HG03575 (cell line): Measurements from ENCODE around the gene INF2.
"Not testable (repeated sequence)": the region's sequence is repeated elsewhere in the genome, so short reads cannot be mapped to it uniquely, and the experiment has no call there.

Experiments
- ATAC-seq: cut with Tn5 transposase; IDR thresholded peaks from one replicate; pipeline ENCODE4 v1.9.1; 2021; ENCODE audit not compliant: unreplicated experiment, insufficient number of reproducible peaks, low FRiP score; ENCODE audit errors: extremely low read depth

Gene INF2

GRCh38 chr14:104729176-104729834 lies 39.9 kb downstream of the INF2 start:
- ATAC-seq: not testable (repeated sequence)

GRCh38 chr14:104729835-104730181 lies 40.4 kb downstream of the INF2 start:
- no peak for ATAC-seq

- ATAC-seq: no peak
Observed at GRCh38 chr14:104730487-104730886, 41.1 kb downstream of the INF2 start.

GRCh38 chr14:104731320-104732294 lies 42.2 kb downstream of the INF2 start:
- no peak for ATAC-seq

GRCh38 chr14:104732355-104732804 lies 43.0 kb downstream of the INF2 start:
- ATAC-seq: no peak

- ATAC-seq: no peak
Observed at GRCh38 chr14:104732931-104733681, 43.7 kb downstream of the INF2 start.

GRCh38 chr14:104734051-104734587 lies 44.7 kb downstream of the INF2 start:
- ATAC-seq: no peak

GRCh38 chr14:104734601-104734990 lies 45.2 kb downstream of the INF2 start:
- no peak for ATAC-seq

- no peak for ATAC-seq
Observed at GRCh38 chr14:104734991-104735779, 45.8 kb downstream of the INF2 start.

- no peak for ATAC-seq
Observed at GRCh38 chr14:104735830-104736642, 46.6 kb downstream of the INF2 start.

- ATAC-seq: no peak
Observed at GRCh38 chr14:104738375-104739019, 49.1 kb downstream of the INF2 start.

- no peak for ATAC-seq
Observed at GRCh38 chr14:104739026-104739425, 49.6 kb downstream of the INF2 start.

- ATAC-seq: no peak
Observed at GRCh38 chr14:104739546-104740516, 50.4 kb downstream of the INF2 start.

- no peak for ATAC-seq
Observed at GRCh38 chr14:104741108-104741802, 51.8 kb downstream of the INF2 start.

- no peak for ATAC-seq
Observed at GRCh38 chr14:104741803-104742251, 52.4 kb downstream of the INF2 start.
